Glutamatergic neuron (in vitro differentiated cells): ENCODE data around the gene TSSK2. TPM values are rescaled to one million over a fixed set of nuclear protein-coding genes. Genes with fewer than 3 reads are reported as not detected.

Source experiments
- DNase-seq: peaks from one replicate; pipeline ENCODE4 v3.0.0; 2022
- H3K27ac Mint-ChIP-seq: one replicate; pipeline ENCODE4 v1.8.0; 2020; ENCODE audit warnings: mild to moderate bottlenecking, mixed read lengths, inconsistent platforms; ENCODE audit not compliant: unreplicated experiment
- H3K27me3 Mint-ChIP-seq: one replicate; pipeline ENCODE4 v1.8.0; 2020; ENCODE audit warnings: mild to moderate bottlenecking, moderate library complexity, mixed read lengths, inconsistent platforms; ENCODE audit not compliant: unreplicated experiment
- H3K36me3 Mint-ChIP-seq: one replicate; pipeline ENCODE4 v1.8.0; 2020; ENCODE audit warnings: mild to moderate bottlenecking, mixed read lengths, inconsistent platforms; ENCODE audit not compliant: unreplicated experiment
- H3K4me1 Mint-ChIP-seq: one replicate; pipeline ENCODE4 v1.8.0; 2020; ENCODE audit warnings: mild to moderate bottlenecking, low read depth, mixed read lengths, inconsistent platforms; ENCODE audit not compliant: unreplicated experiment
- H3K4me3 Mint-ChIP-seq: one replicate; pipeline ENCODE4 v1.8.0; 2020; ENCODE audit warnings: mild to moderate bottlenecking, mixed read lengths, inconsistent platforms; ENCODE audit not compliant: unreplicated experiment
- H3K9me3 Mint-ChIP-seq: one replicate; pipeline ENCODE4 v1.8.0; 2020; ENCODE audit warnings: mild to moderate bottlenecking, moderate library complexity, mixed read lengths, inconsistent platforms; ENCODE audit not compliant: unreplicated experiment
- CTCF ChIP-seq: fragments of 200-600 bp; sonication (generic); IDR thresholded peaks from one replicate; pipeline ENCODE4 v1.5.0; 2021; ENCODE audit not compliant: partially characterized antibody, unreplicated experiment
- total RNA-seq: library from RNA; stranded (reverse); fragmentation: NEBNext Ultra II Directional; extraction: Animal tissue kit (Norgen Biotek cat#: 25700); gene quantifications from one replicate; pipeline ENCODE4 v1.2.1, GENCODE V29; 2021; ENCODE audit not compliant: unreplicated experiment

The TSSK2 gene
- total RNA-seq, 1 donor from 2014 or later: not detected

- H3K4me3 Mint-ChIP-seq: peak overlapping the region; percentile 55
- no peak for TF ChIP-seq CTCF
- H3K27ac Mint-ChIP-seq: no peak overlapping the region
- peaks cover 5% of the 10 kb centered on the region for H3K36me3 Mint-ChIP-seq
- no peak for DNase-seq
- H3K9me3 Mint-ChIP-seq: peaks cover 10% of the 10 kb centered on the region
- peaks cover 8% of the 10 kb centered on the region for H3K27me3 Mint-ChIP-seq
- peaks cover 12% of the 10 kb centered on the region for H3K4me1 Mint-ChIP-seq
Observed at GRCh38 chr22:19142394-19142793, 11.3 kb downstream of the TSSK2 start.

GRCh38 chr22:19143212-19143611, 12.1 kb downstream of the TSSK2 start:
- Mint-ChIP-seq H3K27me3 (peaks cover 8% of the 10 kb centered on the region), H3K36me3 (peaks cover 5% of the 10 kb centered on the region), H3K9me3 (peaks cover 12% of the 10 kb centered on the region), H3K27ac (no peak overlapping the region), H3K4me3 (peak overlapping the region; percentile 100), H3K4me1 (peaks cover 12% of the 10 kb centered on the region)
- no peak for TF ChIP-seq CTCF
- no peak for DNase-seq

GRCh38 chr22:19143967-19144400, 12.9 kb downstream of the TSSK2 start:
- Mint-ChIP-seq H3K36me3 (peaks cover 5% of the 10 kb centered on the region), H3K9me3 (peaks cover 12% of the 10 kb centered on the region), H3K4me3 (peak overlapping the region; percentile 100), H3K27ac (peak overlapping the region; percentile 60), H3K27me3 (peaks cover 8% of the 10 kb centered on the region), H3K4me1 (peaks cover 12% of the 10 kb centered on the region)
- no peak for DNase-seq
- TF ChIP-seq CTCF: no peak

- Mint-ChIP-seq H3K27ac (peak overlapping the region; percentile 22), H3K9me3 (peaks cover 15% of the 10 kb centered on the region), H3K36me3 (peaks cover 9% of the 10 kb centered on the region), H3K27me3 (peaks cover 14% of the 10 kb centered on the region), H3K4me3 (peak overlapping the region; percentile 25), H3K4me1 (peaks cover 12% of the 10 kb centered on the region)
- DNase-seq: no peak
- no peak for TF ChIP-seq CTCF
Observed at GRCh38 chr22:19146215-19146968, 15.3 kb downstream of the TSSK2 start.

GRCh38 chr22:19147195-19147780, 16.2 kb downstream of the TSSK2 start:
- Mint-ChIP-seq H3K36me3 (peaks cover 16% of the 10 kb centered on the region), H3K27ac (no peak overlapping the region), H3K4me1 (peaks cover 12% of the 10 kb centered on the region), H3K27me3 (peaks cover 22% of the 10 kb centered on the region), H3K9me3 (peaks cover 15% of the 10 kb centered on the region), H3K4me3 (no peak overlapping the region)
- TF ChIP-seq CTCF: no peak
- DNase-seq: no peak
